ENCODE data around the gene SMNDC1. TPM values are rescaled to one million over a fixed set of nuclear protein-coding genes. Genes with fewer than 3 reads are reported as not detected.

Gene SMNDC1
- total RNA-seq, 1 experiment from 2014 or later, result 48.2 TPM

DNA sequence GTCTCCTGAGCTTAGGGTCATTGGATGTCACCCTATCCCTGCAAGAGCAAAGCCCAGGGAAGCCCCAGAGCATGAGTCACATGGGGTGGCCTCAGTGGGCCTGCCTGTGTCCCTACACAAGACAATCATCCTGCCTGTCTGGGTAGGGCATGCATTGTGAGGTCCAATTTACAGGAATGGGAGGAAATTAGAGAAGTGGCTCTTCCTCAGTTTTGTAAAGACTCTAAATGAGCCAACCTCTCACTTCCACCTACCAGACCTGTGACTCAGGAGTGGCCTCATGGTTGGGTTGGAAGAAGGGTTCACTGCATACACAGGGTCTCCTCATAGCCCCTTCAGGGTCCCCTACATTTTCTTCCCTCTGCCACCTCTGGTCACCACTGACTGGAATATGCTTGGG is 43.6 kb upstream of the SMNDC1 start:
- Mint-ChIP-seq H3K9me3 (ENCODE audit: unreplicated experiment) (peaks cover 5% of the 10 kb centered on the region), H3K27ac (ENCODE audit: low read depth, unreplicated experiment) (no peak overlapping the region), H3K27me3 (ENCODE audit: insufficient read depth, unreplicated experiment) (no peaks in the 10 kb centered on the region), H3K36me3 (ENCODE audit: insufficient read depth, unreplicated experiment) (no peaks in the 10 kb centered on the region), H3K4me3 (ENCODE audit: unreplicated experiment) (no peak overlapping the region), H3K4me1 (ENCODE audit: insufficient read depth, unreplicated experiment) (peaks cover 14% of the 10 kb centered on the region)
- DNase-seq (ENCODE audit: unreplicated experiment), result no peak
- no TSS peak for BruUV-seq (replicated peaks)
- ChIA-PET POLR2A (interaction anchor here (0.6 to 0.7 kb wide), 2 partner anchors 14 to 30 kb away, joined by 3 to 5 read pairs; no protein-coding TSS in a partner anchor), CTCF (no interaction called here)
- intact Hi-C loops (cut with micrococcal nuclease), result no loop called here
- TF ChIP-seq, protein P1, sequence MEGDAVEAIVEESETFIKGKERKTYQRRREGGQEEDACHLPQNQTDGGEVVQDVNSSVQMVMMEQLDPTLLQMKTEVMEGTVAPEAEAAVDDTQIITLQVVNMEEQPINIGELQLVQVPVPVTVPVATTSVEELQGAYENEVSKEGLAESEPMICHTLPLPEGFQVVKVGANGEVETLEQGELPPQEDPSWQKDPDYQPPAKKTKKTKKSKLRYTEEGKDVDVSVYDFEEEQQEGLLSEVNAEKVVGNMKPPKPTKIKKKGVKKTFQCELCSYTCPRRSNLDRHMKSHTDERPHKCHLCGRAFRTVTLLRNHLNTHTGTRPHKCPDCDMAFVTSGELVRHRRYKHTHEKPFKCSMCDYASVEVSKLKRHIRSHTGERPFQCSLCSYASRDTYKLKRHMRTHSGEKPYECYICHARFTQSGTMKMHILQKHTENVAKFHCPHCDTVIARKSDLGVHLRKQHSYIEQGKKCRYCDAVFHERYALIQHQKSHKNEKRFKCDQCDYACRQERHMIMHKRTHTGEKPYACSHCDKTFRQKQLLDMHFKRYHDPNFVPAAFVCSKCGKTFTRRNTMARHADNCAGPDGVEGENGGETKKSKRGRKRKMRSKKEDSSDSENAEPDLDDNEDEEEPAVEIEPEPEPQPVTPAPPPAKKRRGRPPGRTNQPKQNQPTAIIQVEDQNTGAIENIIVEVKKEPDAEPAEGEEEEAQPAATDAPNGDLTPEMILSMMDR (IDR thresholded peaks at IDR 0.05; ENCODE audit: unreplicated experiment), result no peak

DNA sequence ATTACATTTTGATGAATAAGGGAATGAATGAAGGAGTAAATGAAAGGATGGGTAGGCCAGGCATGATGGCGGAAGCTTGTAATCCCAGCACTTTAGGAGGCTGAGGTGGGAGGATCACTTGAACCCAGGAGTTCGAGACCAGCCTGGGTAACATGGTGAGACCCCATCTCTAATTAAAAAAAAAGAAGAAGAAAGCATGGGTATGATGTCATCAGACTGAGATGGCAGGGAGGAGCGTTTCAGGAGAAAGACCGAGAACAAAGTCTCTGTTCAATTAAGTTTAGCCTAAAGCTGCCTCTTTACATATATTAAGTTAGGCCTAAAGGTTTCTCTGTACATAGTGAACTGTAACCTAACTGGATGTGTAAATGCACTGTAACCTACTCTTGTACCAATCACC is 42.2 kb upstream of the SMNDC1 start:
- intact Hi-C loops (cut with micrococcal nuclease), result no loop called here
- POLR2A ChIA-PET, result interaction anchor here (3.6 kb wide), 1 partner anchor 11 kb away, joined by 13 read pairs; no protein-coding TSS in a partner anchor
- H3K27me3 Mint-ChIP-seq (ENCODE audit: insufficient read depth, unreplicated experiment), result no peaks in the 10 kb centered on the region
- H3K27ac Mint-ChIP-seq (ENCODE audit: low read depth, unreplicated experiment), result no peak overlapping the region
- no peak overlapping the region for H3K4me3 Mint-ChIP-seq (ENCODE audit: unreplicated experiment)
- CTCF ChIA-PET, result interaction anchor here (0.7 to 1.0 kb wide), 3 partner anchors 11 to 169 kb away, joined by 3 to 5 read pairs (median 3); no protein-coding TSS in a partner anchor
- no peaks in the 10 kb centered on the region for H3K36me3 Mint-ChIP-seq (ENCODE audit: insufficient read depth, unreplicated experiment)
- BruUV-seq (replicated peaks), result no TSS peak
- TF ChIP-seq, protein P1 (IDR thresholded peaks at IDR 0.05; ENCODE audit: unreplicated experiment), result no peak
- H3K9me3 Mint-ChIP-seq (ENCODE audit: unreplicated experiment), result peaks cover 5% of the 10 kb centered on the region
- peaks cover 11% of the 10 kb centered on the region for H3K4me1 Mint-ChIP-seq (ENCODE audit: insufficient read depth, unreplicated experiment)
- DNase-seq (ENCODE audit: unreplicated experiment), result no peak

DNA sequence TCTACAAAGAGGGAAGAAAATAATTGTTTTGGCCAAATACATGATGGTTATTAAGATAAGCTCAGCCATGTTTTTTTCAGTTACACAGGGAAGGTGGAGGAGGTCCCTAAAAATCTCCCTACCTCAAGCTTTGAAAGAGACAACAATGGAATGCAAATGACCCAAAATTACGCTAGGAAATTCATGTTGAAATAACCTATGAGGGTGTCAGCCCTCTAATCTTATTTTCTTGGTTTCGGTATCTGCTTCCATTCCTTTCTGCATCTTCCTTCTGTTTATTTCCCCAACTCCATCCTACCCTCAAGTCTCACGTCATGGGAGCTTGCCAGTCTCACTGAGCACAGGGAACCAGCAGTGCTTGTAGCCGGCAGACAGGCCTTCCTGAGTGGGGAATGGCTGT is 40.6 kb upstream of the SMNDC1 start:
- Mint-ChIP-seq H3K27me3 (ENCODE audit: insufficient read depth, unreplicated experiment) (no peaks in the 10 kb centered on the region), H3K4me1 (ENCODE audit: insufficient read depth, unreplicated experiment) (peaks cover 11% of the 10 kb centered on the region), H3K4me3 (ENCODE audit: unreplicated experiment) (no peak overlapping the region), H3K27ac (ENCODE audit: low read depth, unreplicated experiment) (no peak overlapping the region), H3K9me3 (ENCODE audit: unreplicated experiment) (peaks cover 5% of the 10 kb centered on the region), H3K36me3 (ENCODE audit: insufficient read depth, unreplicated experiment) (no peaks in the 10 kb centered on the region)
- intact Hi-C loops (cut with micrococcal nuclease), result no loop called here
- CTCF ChIA-PET, result interaction anchor here (0.5 to 2.1 kb wide), 6 partner anchors 9 to 154 kb away, joined by 3 to 9 read pairs (median 4); no protein-coding TSS in a partner anchor
- no TSS peak for BruUV-seq (replicated peaks)
- DNase-seq (ENCODE audit: unreplicated experiment), result no peak
- POLR2A ChIA-PET, result interaction anchor here (0.7 to 3.6 kb wide), 5 partner anchors 8 to 59 kb away, joined by 3 to 13 read pairs (median 4); no protein-coding TSS in a partner anchor
- TF ChIP-seq, protein P1 (IDR thresholded peaks at IDR 0.05; ENCODE audit: unreplicated experiment), result no peak

DNA sequence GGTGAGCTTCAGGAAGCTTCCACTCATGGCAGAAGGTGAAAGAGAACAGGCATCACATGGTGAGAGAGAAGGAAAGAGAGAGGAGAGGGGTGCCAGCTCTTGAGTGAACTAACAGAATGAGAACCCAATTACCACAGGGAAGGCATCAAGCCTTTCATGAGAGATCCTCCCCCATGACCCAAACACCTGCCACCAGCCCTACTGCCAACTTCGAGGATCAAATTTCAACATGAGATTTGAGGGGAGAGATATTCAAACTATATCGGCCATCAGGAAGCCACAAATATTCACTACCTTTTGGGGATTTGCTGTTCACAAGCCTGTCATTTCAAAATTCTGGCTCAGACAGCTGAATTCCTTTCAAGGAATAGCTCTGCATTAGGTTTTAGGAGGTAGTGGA is 39.9 kb upstream of the SMNDC1 start:
- peaks cover 5% of the 10 kb centered on the region for H3K9me3 Mint-ChIP-seq (ENCODE audit: unreplicated experiment)
- CTCF ChIA-PET, result interaction anchor here (0.6 to 2.1 kb wide), 3 partner anchors 10 to 523 kb away, joined by 3 to 9 read pairs (median 9); no protein-coding TSS in a partner anchor
- H3K4me3 Mint-ChIP-seq (ENCODE audit: unreplicated experiment), result no peak overlapping the region
- no TSS peak for BruUV-seq (replicated peaks)
- DNase-seq (ENCODE audit: unreplicated experiment), result no peak
- H3K36me3 Mint-ChIP-seq (ENCODE audit: insufficient read depth, unreplicated experiment), result no peaks in the 10 kb centered on the region
- TF ChIP-seq, protein P1 (IDR thresholded peaks at IDR 0.05; ENCODE audit: unreplicated experiment), result no peak
- H3K27ac Mint-ChIP-seq (ENCODE audit: low read depth, unreplicated experiment), result no peak overlapping the region
- H3K27me3 Mint-ChIP-seq (ENCODE audit: insufficient read depth, unreplicated experiment), result no peaks in the 10 kb centered on the region
- H3K4me1 Mint-ChIP-seq (ENCODE audit: insufficient read depth, unreplicated experiment), result peaks cover 11% of the 10 kb centered on the region
- POLR2A ChIA-PET, result interaction anchor here (0.9 to 3.6 kb wide), 3 partner anchors 8 to 21 kb away, joined by 3 to 13 read pairs (median 5); no protein-coding TSS in a partner anchor
- intact Hi-C loops (cut with micrococcal nuclease), result no loop called here

Measured in MCF 10A (cell line).